HG03060 (cell line): ENCODE results near the gene MLPH.
"Not testable (repeated sequence)": the region's sequence is repeated elsewhere in the genome, so short reads cannot be mapped to it uniquely, and the experiment has no call there.

Source experiments
- ATAC-seq: cut with Tn5 transposase; IDR thresholded peaks from one replicate; pipeline ENCODE4 v1.9.1; 2021; ENCODE audit warnings: low read depth, moderate number of reproducible peaks; ENCODE audit not compliant: unreplicated experiment

MLPH gene

DNA sequence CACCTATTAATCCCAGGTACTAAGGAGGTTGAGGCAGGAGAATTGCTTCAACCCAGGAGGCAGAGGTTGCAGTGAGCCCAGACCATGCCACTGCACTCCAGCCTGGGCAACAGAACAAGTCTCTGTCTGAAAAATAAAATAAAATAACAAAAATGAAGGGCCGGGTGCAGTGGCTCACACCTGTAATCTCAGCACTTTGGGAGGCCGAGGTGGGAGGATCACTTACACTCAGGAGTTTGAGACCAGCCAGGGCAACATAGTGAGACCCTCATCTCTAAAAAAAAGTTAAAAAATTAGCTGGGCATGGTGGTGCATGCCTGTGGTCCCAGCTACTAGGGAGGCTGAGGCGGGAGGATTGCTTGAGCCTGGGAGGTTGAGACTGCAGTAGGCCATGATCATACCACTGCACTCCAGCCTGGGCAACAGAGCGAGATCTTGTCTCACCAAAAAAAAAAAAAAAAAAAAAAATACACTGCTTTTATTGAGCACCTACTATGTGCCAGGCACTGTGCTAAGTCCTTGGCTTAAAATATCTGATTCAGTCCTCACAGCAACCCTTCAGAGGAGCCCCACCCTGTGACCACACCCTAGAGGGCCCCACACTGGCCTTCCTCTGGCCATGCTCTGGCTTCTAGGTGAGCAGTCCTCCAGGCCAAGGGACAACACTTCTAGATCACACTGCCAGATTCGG, 108.9 kb downstream of the MLPH start:
- not testable (repeated sequence) for ATAC-seq

GRCh38 chr2:237596520-237597195, 109.6 kb downstream of the MLPH start:
- ATAC-seq, result no peak

DNA sequence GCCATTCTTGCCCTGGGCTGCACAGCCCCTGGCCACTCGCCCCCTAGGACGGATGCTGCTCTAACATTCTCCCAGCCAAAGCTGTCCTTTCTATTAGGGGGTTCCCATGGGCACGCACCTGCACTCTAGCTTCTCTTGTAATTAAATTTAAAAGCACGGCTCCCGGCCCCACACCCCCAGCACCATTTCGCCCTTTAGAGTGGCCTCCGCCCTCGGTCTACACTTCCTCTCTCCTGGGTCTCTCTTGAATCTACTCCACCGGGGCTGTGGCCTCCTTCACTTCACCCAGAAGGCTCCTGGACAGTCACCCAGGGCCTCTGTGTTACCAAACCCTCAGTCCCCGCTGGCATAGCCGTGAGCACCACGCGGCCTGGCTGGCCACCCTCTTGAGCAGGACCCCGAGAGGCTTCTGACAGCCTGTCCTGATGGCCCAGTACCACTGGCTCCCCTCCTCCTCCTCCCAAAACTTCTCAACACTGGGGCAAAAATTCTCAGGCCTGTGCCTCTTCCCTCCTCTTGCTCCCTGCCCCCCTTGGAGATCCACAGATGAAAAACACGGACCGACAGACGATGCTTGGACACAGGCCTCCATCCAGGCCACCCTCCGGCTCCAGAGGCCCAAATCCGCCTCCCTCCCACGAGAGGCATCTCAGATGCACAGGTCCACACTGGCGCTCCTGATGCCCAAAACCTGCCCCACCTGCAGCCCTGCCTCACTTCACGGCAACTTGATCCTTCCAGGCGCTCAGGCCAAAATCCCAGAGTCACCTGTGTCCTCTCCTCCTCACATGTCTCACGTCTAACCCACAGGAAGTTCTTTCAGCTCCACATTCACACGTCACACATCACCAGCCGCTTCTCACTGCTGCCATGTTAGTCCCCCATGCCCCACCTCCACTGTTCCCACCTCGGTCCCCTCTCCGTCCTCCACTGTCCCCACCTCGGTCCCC, 110.4 kb downstream of the MLPH start:
- ATAC-seq, result no peak

- no peak for ATAC-seq
Observed at GRCh38 chr2:237598468-237599208, 111.6 kb downstream of the MLPH start.

DNA sequence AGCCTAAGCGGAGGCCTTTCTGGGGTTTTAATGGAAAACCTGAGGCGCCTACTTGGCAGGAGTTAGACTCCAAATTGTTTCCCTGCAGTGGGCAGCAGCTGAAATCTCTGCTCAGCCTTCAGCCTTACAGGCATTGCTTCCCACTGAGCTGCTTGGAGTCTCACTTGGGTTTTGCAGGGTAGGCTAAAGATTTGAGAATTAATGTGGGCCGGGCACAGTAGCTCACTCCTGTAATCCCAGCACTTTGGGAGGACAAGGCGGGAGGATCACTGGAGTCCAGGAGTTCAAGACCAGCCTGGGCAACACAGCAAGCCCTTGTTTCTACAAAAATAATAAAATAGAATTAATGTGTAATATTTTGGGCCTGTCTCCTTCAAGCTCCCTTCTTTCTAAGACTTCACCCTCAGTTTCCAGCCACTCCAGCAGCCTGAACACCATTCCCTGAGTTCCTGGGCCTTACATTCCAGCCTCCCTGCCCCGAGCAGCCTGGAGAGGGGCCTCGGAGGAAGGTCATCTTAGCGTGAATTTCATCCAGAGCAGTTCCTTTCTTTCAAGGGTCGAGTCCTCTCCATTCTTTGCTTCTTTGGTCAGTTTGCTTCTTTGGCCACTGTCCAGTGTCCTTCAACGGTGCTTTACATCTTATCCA, 112.5 kb downstream of the MLPH start:
- no peak for ATAC-seq

DNA sequence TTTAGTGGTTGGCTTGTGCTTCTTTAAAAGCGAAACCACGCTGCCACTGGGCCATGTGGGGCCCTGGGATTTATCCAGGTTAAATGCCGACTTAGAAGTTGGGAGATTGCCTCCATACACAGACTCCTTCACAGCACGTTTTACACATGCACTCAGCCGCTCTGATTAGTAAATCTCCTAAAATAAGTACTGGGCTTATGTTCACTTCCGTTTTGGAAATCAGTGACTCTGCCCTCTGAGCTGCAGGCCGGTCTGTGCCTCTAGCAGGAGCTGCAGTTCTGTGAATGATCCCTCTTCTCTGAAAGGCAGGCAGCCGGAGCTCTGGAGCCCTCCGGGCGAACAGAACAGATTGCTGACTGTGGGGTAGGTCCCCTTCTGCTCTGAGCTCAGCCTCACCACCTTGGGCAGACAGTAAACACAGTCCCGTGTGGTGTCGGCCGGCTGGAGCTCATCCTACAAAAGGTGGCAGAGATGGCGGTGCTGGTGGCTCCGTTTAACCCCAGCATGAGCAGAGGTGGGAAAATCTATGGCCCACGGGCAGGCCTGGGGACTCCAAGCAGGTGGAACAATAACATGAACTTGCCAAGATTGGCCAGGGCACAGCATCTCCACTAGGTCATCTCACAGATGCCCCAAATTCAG, 113.3 kb downstream of the MLPH start:
- no peak for ATAC-seq

DNA sequence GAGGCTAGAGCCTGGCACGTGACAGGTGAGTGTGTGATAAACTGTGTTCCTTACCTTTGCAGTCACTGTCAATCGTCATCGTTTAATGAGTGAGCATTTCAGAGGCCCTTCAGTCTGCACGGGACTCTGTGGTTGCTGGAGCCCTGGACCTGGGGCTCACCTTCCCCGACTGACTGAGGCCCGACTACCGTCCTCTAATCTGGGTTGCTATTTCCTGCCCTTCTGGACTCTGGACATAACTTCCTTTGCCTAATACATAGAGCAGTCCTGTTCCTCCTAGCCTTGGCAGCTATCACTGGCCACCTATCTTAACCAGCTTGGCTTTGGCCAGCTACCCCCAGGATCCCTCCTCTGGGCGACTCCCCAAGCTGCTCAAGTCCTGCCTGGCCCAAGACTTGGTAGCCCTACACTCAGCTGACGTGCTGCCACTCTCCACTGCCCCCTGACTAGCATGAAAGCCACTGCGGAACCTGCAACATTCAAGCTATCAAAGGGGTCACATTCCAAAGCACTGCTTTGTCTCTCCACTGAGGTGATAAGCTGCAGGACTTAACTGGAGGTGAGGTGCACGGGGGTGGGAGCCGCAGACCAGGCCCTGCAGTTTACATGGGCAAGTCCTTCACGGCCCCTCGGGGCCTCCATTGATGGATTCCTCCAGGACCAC, 114.5 kb downstream of the MLPH start:
- ATAC-seq, result no peak

DNA sequence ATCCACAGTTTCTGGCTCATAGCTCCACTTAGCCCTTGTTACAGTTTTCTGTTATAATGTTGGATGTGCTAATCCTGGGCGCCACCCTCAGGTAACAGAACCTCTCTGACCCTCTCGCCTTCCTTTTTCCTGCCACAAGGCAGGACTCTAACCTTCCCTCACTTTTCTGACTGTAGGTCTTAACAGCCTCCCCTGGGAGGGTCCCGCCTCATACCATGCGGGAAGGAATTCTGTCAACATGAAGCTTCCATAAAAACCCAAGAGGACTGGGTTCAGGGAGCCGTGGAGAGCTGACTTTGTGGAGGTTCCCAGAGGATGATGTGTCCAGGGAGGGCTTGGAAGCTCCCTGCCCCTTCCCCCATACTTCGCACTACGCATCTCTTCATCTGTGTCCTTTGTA, 115.4 kb downstream of the MLPH start:
- no peak for ATAC-seq

DNA sequence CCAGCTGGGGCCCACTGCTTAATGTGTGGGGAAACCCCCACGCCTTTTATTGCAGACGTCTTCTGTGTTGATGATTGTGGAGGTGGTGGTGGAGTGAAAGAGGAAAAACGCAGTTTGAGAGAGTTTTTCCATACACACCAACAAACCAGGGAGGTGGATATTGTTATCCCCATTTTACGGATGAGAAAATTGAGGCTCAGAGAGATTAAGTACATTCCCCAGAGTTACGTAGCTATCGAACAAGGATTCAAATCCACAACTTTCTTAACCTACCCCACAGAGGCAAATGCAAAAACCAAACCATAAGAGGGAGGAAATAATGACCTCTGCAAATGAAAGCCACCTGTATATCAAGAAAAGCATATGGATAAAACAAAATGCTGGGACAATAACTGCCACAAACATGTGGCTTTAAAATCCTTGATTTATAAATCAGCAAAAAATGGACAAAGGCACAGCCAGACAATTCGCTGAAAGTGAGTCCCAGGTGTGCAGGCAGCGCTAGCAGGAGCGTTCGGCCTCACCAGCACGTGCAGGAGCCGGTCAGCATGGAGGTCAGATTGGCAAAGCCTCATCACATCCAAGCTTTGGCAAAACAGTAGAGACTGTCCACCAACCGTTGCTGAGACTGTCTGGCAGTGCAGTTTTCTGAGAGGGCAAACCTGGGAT, 116.1 kb downstream of the MLPH start:
- no peak for ATAC-seq

DNA sequence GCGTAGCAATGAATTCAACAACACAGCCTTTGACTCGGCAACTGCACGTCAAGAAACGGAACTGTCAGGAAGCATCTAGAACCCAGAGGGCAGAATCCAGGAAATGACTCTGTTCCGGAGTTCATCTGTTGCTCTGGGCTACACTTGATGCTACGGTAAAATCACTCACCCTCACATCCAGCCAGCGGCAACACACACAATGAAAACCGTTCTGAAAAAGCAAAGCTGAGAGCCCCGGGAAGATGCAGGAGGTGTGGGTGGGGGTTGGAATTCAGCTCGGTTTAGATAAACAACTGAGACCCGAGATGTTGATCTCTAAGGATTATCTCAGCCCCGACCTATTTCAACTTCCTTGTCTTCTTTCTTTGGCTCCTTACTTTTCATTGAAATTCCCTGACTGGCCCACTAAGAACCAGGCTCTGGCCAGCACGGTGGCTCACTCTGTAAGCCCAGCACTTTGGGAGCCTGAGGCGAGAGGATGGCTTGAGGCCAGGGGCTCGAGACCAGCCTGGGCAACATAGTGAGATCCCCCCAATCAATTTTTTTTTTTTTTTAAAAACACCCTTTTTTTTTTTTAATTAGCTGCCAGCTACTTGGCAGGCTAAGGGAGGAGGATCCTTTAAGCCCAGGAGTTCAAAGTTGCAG, 116.8 kb downstream of the MLPH start:
- no peak for ATAC-seq

DNA sequence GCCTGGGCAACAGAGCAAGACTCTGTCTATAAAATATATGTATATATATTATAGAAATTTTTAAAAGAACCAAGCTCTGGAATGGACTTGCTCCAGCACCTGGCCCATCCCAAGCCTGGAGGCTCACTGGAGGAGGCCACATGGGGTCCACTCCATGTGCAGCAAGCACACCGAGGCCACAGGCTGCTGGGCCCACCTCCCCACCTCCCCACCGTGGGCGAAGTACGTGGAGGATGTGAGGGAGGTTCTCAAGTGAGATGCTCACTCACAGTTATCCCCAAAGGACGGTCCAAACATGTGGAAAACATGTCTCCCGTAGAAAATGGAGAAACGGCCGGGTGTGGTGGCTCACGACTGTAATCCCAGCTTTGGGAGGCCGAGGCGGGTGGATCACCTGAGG, 117.3 kb downstream of the MLPH start:
- ATAC-seq, result no peak
